ENCODE data around the gene ATP8B3.

DNA sequence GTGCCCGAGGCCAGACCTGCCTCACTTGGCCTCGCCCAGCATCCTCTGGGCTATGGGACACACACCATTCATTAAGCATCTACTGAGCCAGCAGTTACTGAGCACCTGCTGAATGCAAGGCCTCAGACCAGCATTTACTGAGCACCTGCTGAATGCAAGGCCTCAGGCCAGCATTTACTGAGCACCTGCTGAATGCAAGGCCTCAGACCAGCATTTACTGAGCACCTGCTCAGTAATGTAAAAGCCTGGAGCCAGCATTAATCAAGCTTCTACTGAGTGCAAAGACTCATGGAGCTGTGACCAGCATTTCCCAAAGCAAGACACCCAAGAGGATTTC lies 3.7 kb downstream of the ATP8B3 start:
- TF ChIP-seq, protein P1, sequence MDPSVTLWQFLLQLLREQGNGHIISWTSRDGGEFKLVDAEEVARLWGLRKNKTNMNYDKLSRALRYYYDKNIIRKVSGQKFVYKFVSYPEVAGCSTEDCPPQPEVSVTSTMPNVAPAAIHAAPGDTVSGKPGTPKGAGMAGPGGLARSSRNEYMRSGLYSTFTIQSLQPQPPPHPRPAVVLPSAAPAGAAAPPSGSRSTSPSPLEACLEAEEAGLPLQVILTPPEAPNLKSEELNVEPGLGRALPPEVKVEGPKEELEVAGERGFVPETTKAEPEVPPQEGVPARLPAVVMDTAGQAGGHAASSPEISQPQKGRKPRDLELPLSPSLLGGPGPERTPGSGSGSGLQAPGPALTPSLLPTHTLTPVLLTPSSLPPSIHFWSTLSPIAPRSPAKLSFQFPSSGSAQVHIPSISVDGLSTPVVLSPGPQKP (IDR thresholded peaks at IDR 0.05; ENCODE audit: low read depth, low read length) = no peak
- TF ChIP-seq, protein P2, sequence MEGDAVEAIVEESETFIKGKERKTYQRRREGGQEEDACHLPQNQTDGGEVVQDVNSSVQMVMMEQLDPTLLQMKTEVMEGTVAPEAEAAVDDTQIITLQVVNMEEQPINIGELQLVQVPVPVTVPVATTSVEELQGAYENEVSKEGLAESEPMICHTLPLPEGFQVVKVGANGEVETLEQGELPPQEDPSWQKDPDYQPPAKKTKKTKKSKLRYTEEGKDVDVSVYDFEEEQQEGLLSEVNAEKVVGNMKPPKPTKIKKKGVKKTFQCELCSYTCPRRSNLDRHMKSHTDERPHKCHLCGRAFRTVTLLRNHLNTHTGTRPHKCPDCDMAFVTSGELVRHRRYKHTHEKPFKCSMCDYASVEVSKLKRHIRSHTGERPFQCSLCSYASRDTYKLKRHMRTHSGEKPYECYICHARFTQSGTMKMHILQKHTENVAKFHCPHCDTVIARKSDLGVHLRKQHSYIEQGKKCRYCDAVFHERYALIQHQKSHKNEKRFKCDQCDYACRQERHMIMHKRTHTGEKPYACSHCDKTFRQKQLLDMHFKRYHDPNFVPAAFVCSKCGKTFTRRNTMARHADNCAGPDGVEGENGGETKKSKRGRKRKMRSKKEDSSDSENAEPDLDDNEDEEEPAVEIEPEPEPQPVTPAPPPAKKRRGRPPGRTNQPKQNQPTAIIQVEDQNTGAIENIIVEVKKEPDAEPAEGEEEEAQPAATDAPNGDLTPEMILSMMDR (IDR thresholded peaks at IDR 0.05) = no peak
- TF ChIP-seq POLR2A (IDR thresholded peaks at IDR 0.05; ENCODE audit: low read length) (no peak), CHD4 (IDR thresholded peaks at IDR 0.05; ENCODE audit: borderline replicate concordance) (no peak), RFX5 (IDR thresholded peaks at IDR 0.05) (no peak), KDM5A (IDR thresholded peaks at IDR 0.05) (no peak), HDAC2 (IDR thresholded peaks at IDR 0.05) (no peak), EP300 (IDR thresholded peaks at IDR 0.05) (no peak), CEBPB (IDR thresholded peaks at IDR 0.05) (no peak), CHD2 (IDR thresholded peaks at IDR 0.05; ENCODE audit: low read length, partially characterized antibody) (no peak), SMC3 (IDR thresholded peaks at IDR 0.05) (no peak), FOSB (CRISPR knock-in tag; IDR thresholded peaks at IDR 0.05) (no peak)
- TF ChIP-seq, protein P3, sequence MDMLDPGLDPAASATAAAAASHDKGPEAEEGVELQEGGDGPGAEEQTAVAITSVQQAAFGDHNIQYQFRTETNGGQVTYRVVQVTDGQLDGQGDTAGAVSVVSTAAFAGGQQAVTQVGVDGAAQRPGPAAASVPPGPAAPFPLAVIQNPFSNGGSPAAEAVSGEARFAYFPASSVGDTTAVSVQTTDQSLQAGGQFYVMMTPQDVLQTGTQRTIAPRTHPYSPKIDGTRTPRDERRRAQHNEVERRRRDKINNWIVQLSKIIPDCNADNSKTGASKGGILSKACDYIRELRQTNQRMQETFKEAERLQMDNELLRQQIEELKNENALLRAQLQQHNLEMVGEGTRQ (IDR thresholded peaks at IDR 0.05) = no peak
- TF ChIP-seq, protein P4, sequence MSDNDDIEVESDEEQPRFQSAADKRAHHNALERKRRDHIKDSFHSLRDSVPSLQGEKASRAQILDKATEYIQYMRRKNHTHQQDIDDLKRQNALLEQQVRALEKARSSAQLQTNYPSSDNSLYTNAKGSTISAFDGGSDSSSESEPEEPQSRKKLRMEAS (IDR thresholded peaks at IDR 0.05) = no peak
